HG03039 (cell line): ENCODE results near the gene EME2.

Experiments used
- ATAC-seq: cut with Tn5 transposase; IDR thresholded peaks from one replicate; pipeline ENCODE4 v1.9.1; 2021; ENCODE audit warnings: mild to moderate bottlenecking, moderate library complexity; ENCODE audit not compliant: unreplicated experiment

The EME2 gene

GRCh38 chr16:1817716-1818115, 45.1 kb downstream of the EME2 start:
- ATAC-seq = no peak

GRCh38 chr16:1818204-1818872, 45.7 kb downstream of the EME2 start:
- ATAC-seq = no peak

GRCh38 chr16:1818873-1819525, 46.4 kb downstream of the EME2 start:
- no peak for ATAC-seq

GRCh38 chr16:1819611-1820010, 47.0 kb downstream of the EME2 start:
- no peak for ATAC-seq

- ATAC-seq = no peak
These were observed 47.7 kb downstream of the EME2 start for GRCh38 chr16:1820096-1820945.

GRCh38 chr16:1820946-1821290, 48.3 kb downstream of the EME2 start:
- no peak for ATAC-seq

- no peak for ATAC-seq
These were observed 49.4 kb downstream of the EME2 start for GRCh38 chr16:1821861-1822611.

GRCh38 chr16:1822801-1823200, 50.2 kb downstream of the EME2 start:
- no peak for ATAC-seq

- no peak for ATAC-seq
These were observed 51.2 kb downstream of the EME2 start for GRCh38 chr16:1823821-1824220.

- ATAC-seq = no peak
These were observed 52.8 kb downstream of the EME2 start for GRCh38 chr16:1825381-1825863.
